BE2C (cell line): Measurements from ENCODE around the gene KRT83.
"Not testable (repeated sequence)": the region's sequence is repeated elsewhere in the genome, so short reads cannot be mapped to it uniquely, and the experiment has no call there.

Source experiments
- DNase-seq: peaks from one replicate; pipeline ENCODE4 v3.0.0-alpha.2; 2020
- H3K27me3 ChIP-seq: fragments of 250-450 bp; sonication (Bioruptor Pico); 2 replicates; pipeline ENCODE4 v1.5.1; 2020; ENCODE audit warnings: mild to moderate bottlenecking
- H3K36me3 ChIP-seq: fragments of 250-450 bp; sonication (Bioruptor Pico); 2 replicates; pipeline ENCODE4 v1.5.1; 2020; ENCODE audit warnings: mild to moderate bottlenecking
- H3K4me1 ChIP-seq: fragments of 250-450 bp; sonication (Bioruptor Pico); 2 replicates; pipeline ENCODE4 v1.5.1; 2020
- H3K4me3 ChIP-seq: 2 replicates; pipeline ENCODE4 v1.5.1; 2011; ENCODE audit warnings: low read depth, low read length
- H3K9me3 ChIP-seq: fragments of 250-450 bp; sonication (Bioruptor Pico); 2 replicates; pipeline ENCODE4 v1.5.1; 2020
- CTCF ChIP-seq: IDR thresholded peaks from 2 replicates; pipeline ENCODE4 v1.5.1; 2012; ENCODE audit warnings: mild to moderate bottlenecking, low read depth, low read length

The KRT83 gene

GRCh38 chr12:52350021-52350620 is 28.9 kb upstream of the KRT83 start:
- H3K9me3 ChIP-seq = no peaks in the 10 kb centered on the region
- H3K4me1 ChIP-seq = peaks cover 8% of the 10 kb centered on the region
- no peaks in the 10 kb centered on the region for H3K36me3 ChIP-seq
- no peak for TF ChIP-seq CTCF
- H3K27me3 ChIP-seq = peaks cover 13% of the 10 kb centered on the region
- no peak for DNase-seq
- H3K4me3 ChIP-seq = no peak overlapping the region

GRCh38 chr12:52349196-52349595 is 28.0 kb upstream of the KRT83 start:
- peaks cover 5% of the 10 kb centered on the region for H3K4me1 ChIP-seq
- DNase-seq = no peak
- H3K36me3 ChIP-seq = no peaks in the 10 kb centered on the region
- H3K9me3 ChIP-seq = no peaks in the 10 kb centered on the region
- no peak overlapping the region for H3K4me3 ChIP-seq
- peaks cover 6% of the 10 kb centered on the region for H3K27me3 ChIP-seq
- TF ChIP-seq CTCF = no peak

- DNase-seq = no peak
- H3K36me3 ChIP-seq = no peaks in the 10 kb centered on the region
- no peak for TF ChIP-seq CTCF
- H3K9me3 ChIP-seq = no peaks in the 10 kb centered on the region; the same call in 1 of the 2 replicates
- no peaks in the 10 kb centered on the region; the same call in 1 of the 2 replicates for H3K4me1 ChIP-seq
- H3K27me3 ChIP-seq = peaks cover 2% of the 10 kb centered on the region; the same call in 1 of the 2 replicates
- no peak overlapping the region for H3K4me3 ChIP-seq
Observed at GRCh38 chr12:52347551-52348510, 26.6 kb upstream of the KRT83 start.

GRCh38 chr12:52347016-52347415 is 25.8 kb upstream of the KRT83 start:
- H3K36me3 ChIP-seq = no peaks in the 10 kb centered on the region
- no peaks in the 10 kb centered on the region; the same call in 1 of the 2 replicates for H3K4me1 ChIP-seq
- TF ChIP-seq CTCF = no peak
- H3K27me3 ChIP-seq = peaks cover 2% of the 10 kb centered on the region; the same call in 1 of the 2 replicates
- H3K4me3 ChIP-seq = no peak overlapping the region
- no peak for DNase-seq
- H3K9me3 ChIP-seq = no peaks in the 10 kb centered on the region; the same call in 1 of the 2 replicates

GRCh38 chr12:52346593-52346992 is 25.4 kb upstream of the KRT83 start:
- Histone ChIP-seq H3K4me1 (no peaks in the 10 kb centered on the region; the same call in 1 of the 2 replicates), H3K4me3 (no peak overlapping the region), H3K36me3 (no peaks in the 10 kb centered on the region), H3K9me3 (no peaks in the 10 kb centered on the region; the same call in 1 of the 2 replicates), H3K27me3 (peaks cover under 1% of the 10 kb centered on the region; the same call in 1 of the 2 replicates)
- no peak for TF ChIP-seq CTCF
- no peak for DNase-seq

GRCh38 chr12:52345041-52345440 is 23.8 kb upstream of the KRT83 start:
- H3K4me3 ChIP-seq, H3K9me3 ChIP-seq, H3K4me1 ChIP-seq, DNase-seq, H3K36me3 ChIP-seq, H3K27me3 ChIP-seq: not testable (repeated sequence)
